ENCODE measurements around the gene PPM1L.

Gene PPM1L

GRCh38 chr3:161100994-161101393, 345.0 kb downstream of the PPM1L start:
- no peaks in the 10 kb centered on the region for H3K4me1 ChIP-seq (ENCODE audit: control insufficient read depth, insufficient read depth, low read length)
- H3K9me3 ChIP-seq (ENCODE audit: control insufficient read depth, insufficient read depth, low read depth, low read length) = no peaks in the 10 kb centered on the region
- no peak overlapping the region for H3K9ac ChIP-seq (ENCODE audit: low read length)
- no peaks in the 10 kb centered on the region for H3K36me3 ChIP-seq (ENCODE audit: control insufficient read depth, insufficient read depth, low read length)
- H3K27ac ChIP-seq (ENCODE audit: low read depth, low read length) = no peak overlapping the region
- H3K27me3 ChIP-seq (ENCODE audit: control insufficient read depth, insufficient read depth, low read length) = peaks cover 23% of the 10 kb centered on the region
- H3K4me3 ChIP-seq (ENCODE audit: low read depth, low read length) = no peak overlapping the region

DNA sequence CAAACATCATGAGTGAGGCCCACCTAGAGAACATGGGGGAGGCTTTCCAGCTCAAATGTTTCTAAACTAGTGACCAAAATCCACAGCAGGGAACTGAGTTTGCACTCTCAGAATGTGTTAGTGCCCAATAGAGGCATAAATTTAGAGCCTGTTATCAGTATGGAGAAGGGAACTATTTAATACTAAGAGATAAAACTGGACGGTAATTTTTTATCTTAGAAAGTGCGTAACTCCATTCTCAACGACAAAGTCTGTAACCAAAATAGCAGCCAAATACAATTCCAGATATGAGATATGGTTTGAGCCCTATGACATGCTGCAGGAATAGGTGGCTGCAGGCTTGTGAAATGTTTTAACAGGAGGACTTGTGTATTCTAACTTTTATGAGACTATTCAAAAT, 345.6 kb downstream of the PPM1L start:
- no peaks in the 10 kb centered on the region for H3K36me3 ChIP-seq (ENCODE audit: control insufficient read depth, insufficient read depth, low read length)
- H3K9me3 ChIP-seq (ENCODE audit: control insufficient read depth, insufficient read depth, low read depth, low read length) = no peaks in the 10 kb centered on the region
- no peak overlapping the region for H3K4me3 ChIP-seq (ENCODE audit: low read depth, low read length)
- H3K4me1 ChIP-seq (ENCODE audit: control insufficient read depth, insufficient read depth, low read length) = no peaks in the 10 kb centered on the region
- H3K27me3 ChIP-seq (ENCODE audit: control insufficient read depth, insufficient read depth, low read length) = peaks cover 25% of the 10 kb centered on the region
- no peak overlapping the region for H3K27ac ChIP-seq (ENCODE audit: low read depth, low read length)
- H3K9ac ChIP-seq (ENCODE audit: low read length) = no peak overlapping the region

DNA sequence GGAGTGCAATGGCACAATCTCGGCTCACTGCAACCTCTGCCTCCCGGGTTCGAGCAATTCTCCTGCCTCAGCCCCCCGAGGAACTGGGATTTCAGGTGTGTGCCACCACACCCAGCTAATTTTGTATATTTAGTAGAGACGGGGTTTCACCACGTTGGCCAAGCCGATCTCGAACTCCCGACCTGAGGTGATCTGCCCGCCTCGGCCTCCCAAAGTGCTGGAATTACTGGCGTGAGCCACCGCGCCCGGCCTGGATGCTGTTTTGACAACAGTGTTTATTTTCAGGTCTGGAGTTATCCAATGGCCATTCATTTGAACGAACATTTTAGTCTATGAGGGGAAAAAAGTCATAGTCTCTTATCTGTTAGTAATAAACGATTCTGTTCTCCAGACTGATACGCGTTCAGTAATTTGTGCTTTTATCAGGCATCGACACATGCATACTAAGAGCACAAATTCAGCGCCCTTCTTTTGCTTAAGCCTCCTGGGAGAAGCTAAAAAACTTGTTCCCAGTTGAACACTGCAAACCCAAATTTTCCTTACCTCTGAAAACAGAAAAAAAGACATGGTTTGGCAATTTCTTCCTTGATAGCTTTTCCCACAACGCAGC, 347.9 kb downstream of the PPM1L start:
- H3K9ac ChIP-seq (ENCODE audit: low read length) = no peak overlapping the region
- peak overlapping the region; percentile 66 for H3K4me3 ChIP-seq (ENCODE audit: low read depth, low read length)
- no peak overlapping the region for H3K27ac ChIP-seq (ENCODE audit: low read depth, low read length)
- H3K27me3 ChIP-seq (ENCODE audit: control insufficient read depth, insufficient read depth, low read length) = peaks cover 25% of the 10 kb centered on the region
- H3K4me1 ChIP-seq (ENCODE audit: control insufficient read depth, insufficient read depth, low read length) = no peaks in the 10 kb centered on the region
- H3K9me3 ChIP-seq (ENCODE audit: control insufficient read depth, insufficient read depth, low read depth, low read length) = no peaks in the 10 kb centered on the region
- H3K36me3 ChIP-seq (ENCODE audit: control insufficient read depth, insufficient read depth, low read length) = no peaks in the 10 kb centered on the region

- H3K4me1 ChIP-seq (ENCODE audit: control insufficient read depth, insufficient read depth, low read length) = no peaks in the 10 kb centered on the region
- H3K9ac ChIP-seq (ENCODE audit: low read length) = peak within 1 kb of the TSS; percentile 64
- peak within 1 kb of the TSS; percentile 66 for H3K4me3 ChIP-seq (ENCODE audit: low read depth, low read length)
- H3K27ac ChIP-seq (ENCODE audit: low read depth, low read length) = no peak within 1 kb of the TSS
- no peaks in the 10 kb centered on the region for H3K36me3 ChIP-seq (ENCODE audit: control insufficient read depth, insufficient read depth, low read length)
- H3K9me3 ChIP-seq (ENCODE audit: control insufficient read depth, insufficient read depth, low read depth, low read length) = no peaks in the 10 kb centered on the region
- peaks cover 25% of the 10 kb centered on the region for H3K27me3 ChIP-seq (ENCODE audit: control insufficient read depth, insufficient read depth, low read length)
Measured at GRCh38 chr3:161104561-161105551, 348.8 kb downstream of the PPM1L start, which contains the start of gene B3GALNT1. Gene B3GALNT1 (minus strand): TSS chr3:161105349. CDS start chr3:161086754, 18,595 bp downstream.

DNA sequence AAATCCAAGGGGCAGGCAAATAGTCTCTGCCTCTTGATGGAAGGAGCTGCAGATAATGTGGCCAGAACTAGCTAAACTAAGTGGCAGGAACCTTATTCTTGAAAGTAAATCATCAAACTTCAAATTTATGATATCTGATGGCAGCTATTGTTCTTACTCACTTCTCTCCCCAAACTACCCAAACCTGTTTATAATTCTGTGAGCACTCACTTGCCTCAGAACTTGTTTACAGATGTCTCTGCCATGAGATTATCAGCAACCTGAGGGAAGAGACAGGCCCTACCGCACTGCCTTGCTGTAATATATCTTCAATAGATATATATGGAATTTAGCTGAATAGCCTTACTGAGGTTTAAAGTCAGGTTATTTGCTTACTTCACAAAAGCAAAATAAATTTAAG, 351.3 kb downstream of the PPM1L start:
- Histone ChIP-seq H3K4me1 (ENCODE audit: control insufficient read depth, insufficient read depth, low read length) (no peaks in the 10 kb centered on the region), H3K27ac (ENCODE audit: low read depth, low read length) (no peak overlapping the region), H3K36me3 (ENCODE audit: control insufficient read depth, insufficient read depth, low read length) (no peaks in the 10 kb centered on the region), H3K27me3 (ENCODE audit: control insufficient read depth, insufficient read depth, low read length) (peaks cover 25% of the 10 kb centered on the region), H3K9me3 (ENCODE audit: control insufficient read depth, insufficient read depth, low read depth, low read length) (no peaks in the 10 kb centered on the region), H3K4me3 (ENCODE audit: low read depth, low read length) (no peak overlapping the region), H3K9ac (ENCODE audit: low read length) (no peak overlapping the region)

- no peak overlapping the region for H3K27ac ChIP-seq (ENCODE audit: low read depth, low read length)
- no peak overlapping the region for H3K4me3 ChIP-seq (ENCODE audit: low read depth, low read length)
- H3K36me3 ChIP-seq (ENCODE audit: control insufficient read depth, insufficient read depth, low read length) = no peaks in the 10 kb centered on the region
- H3K9me3 ChIP-seq (ENCODE audit: control insufficient read depth, insufficient read depth, low read depth, low read length) = no peaks in the 10 kb centered on the region
- peaks cover 24% of the 10 kb centered on the region for H3K27me3 ChIP-seq (ENCODE audit: control insufficient read depth, insufficient read depth, low read length)
- no peak overlapping the region for H3K9ac ChIP-seq (ENCODE audit: low read length)
- H3K4me1 ChIP-seq (ENCODE audit: control insufficient read depth, insufficient read depth, low read length) = no peaks in the 10 kb centered on the region
Measured at GRCh38 chr3:161108840-161109239, 352.8 kb downstream of the PPM1L start.

DNA sequence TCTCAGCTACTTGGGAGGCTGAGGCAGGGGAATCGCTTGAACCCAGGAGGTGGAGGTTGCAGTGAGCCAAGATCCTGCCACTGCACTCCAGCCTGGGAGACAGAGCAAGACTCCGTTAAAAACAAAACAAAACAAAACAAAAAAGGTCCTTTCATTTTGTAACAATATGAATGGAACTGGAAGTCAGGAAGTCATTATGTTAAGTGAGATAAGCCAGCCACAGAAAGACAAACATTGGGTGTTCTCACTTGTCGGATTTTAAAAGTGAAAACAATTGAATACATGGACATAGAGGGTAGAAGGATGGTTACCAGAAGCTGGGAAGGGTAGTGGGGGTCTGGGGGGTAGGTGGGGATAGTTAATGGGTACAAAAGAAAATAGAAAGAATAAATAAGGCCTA, 361.6 kb downstream of the PPM1L start:
- Histone ChIP-seq H3K4me3 (ENCODE audit: low read depth, low read length) (no peak overlapping the region), H3K27ac (ENCODE audit: low read depth, low read length) (no peak overlapping the region), H3K4me1 (ENCODE audit: control insufficient read depth, insufficient read depth, low read length) (no peaks in the 10 kb centered on the region), H3K9ac (ENCODE audit: low read length) (no peak overlapping the region), H3K36me3 (ENCODE audit: control insufficient read depth, insufficient read depth, low read length) (no peaks in the 10 kb centered on the region), H3K27me3 (ENCODE audit: control insufficient read depth, insufficient read depth, low read length) (no peaks in the 10 kb centered on the region), H3K9me3 (ENCODE audit: control insufficient read depth, insufficient read depth, low read depth, low read length) (peaks cover 34% of the 10 kb centered on the region)

DNA sequence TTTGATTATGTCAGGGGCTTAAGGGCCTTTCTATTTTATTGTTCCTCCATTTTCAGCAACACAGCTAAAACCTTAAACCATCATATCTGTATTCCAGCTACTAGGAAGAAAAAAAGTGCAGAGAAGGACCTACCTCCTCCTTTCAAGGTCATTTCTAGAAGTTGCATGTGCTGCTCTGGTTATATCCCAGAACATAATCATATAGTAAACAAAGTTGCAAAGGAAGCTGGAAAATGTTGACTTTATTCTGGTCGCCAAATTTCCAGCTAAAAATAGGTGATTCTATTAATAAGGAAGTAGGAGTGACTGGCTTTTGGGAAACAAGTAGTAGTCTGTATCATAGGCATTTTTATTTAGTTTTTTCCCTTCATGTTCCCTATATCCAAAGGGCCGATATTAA, 370.5 kb downstream of the PPM1L start:
- H3K9ac ChIP-seq (ENCODE audit: low read length) = no peak overlapping the region
- no peak overlapping the region for H3K27ac ChIP-seq (ENCODE audit: low read depth, low read length)
- H3K4me3 ChIP-seq (ENCODE audit: low read depth, low read length) = no peak overlapping the region
- H3K36me3 ChIP-seq (ENCODE audit: control insufficient read depth, insufficient read depth, low read length) = no peaks in the 10 kb centered on the region
- H3K27me3 ChIP-seq (ENCODE audit: control insufficient read depth, insufficient read depth, low read length) = no peaks in the 10 kb centered on the region
- H3K9me3 ChIP-seq (ENCODE audit: control insufficient read depth, insufficient read depth, low read depth, low read length) = peaks cover 13% of the 10 kb centered on the region
- no peaks in the 10 kb centered on the region for H3K4me1 ChIP-seq (ENCODE audit: control insufficient read depth, insufficient read depth, low read length)
